AG09309 (cell line): ENCODE measurements around the gene PTPN18.

ENCODE experiments used
- DNase-seq: peaks from one replicate; pipeline ENCODE4 v3.0.0-alpha.2; 2010; ENCODE audit warnings: low read depth
- H3K4me3 ChIP-seq: 2 replicates; pipeline ENCODE4 v1.5.1; 2011; ENCODE audit warnings: mild to moderate bottlenecking, low read depth, low read length, moderate library complexity; ENCODE audit not compliant: control insufficient read depth
- TF ChIP-seq, protein P1 (sequence below): IDR thresholded peaks from 2 replicates; pipeline ENCODE4 v1.5.1; 2011; ENCODE audit warnings: mild to moderate bottlenecking, low read depth, low read length, inconsistent platforms; ENCODE audit not compliant: insufficient read depth, control insufficient read depth; ENCODE audit errors: missing control alignments

PTPN18 gene

DNA sequence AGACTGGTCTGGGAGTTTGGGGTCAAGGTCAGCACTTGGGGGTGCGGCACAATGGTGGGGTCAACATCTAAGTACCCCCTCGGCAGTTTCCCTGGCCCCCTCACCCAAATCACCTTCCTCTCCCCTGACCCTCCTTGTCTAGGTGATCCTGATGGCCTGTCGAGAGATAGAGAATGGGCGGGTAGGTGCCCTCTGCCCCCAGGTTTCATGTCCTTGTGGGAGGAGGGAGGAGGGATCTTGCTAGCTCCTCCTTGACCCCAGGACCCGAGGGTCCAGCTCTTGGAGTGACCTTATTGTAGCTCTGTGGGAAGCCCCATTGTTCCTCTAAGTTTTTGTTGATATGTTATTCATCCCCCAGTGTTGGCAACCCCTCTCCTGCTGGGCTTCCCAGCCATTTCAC is 3.6 kb downstream of the PTPN18 start:
- TF ChIP-seq, protein P1, sequence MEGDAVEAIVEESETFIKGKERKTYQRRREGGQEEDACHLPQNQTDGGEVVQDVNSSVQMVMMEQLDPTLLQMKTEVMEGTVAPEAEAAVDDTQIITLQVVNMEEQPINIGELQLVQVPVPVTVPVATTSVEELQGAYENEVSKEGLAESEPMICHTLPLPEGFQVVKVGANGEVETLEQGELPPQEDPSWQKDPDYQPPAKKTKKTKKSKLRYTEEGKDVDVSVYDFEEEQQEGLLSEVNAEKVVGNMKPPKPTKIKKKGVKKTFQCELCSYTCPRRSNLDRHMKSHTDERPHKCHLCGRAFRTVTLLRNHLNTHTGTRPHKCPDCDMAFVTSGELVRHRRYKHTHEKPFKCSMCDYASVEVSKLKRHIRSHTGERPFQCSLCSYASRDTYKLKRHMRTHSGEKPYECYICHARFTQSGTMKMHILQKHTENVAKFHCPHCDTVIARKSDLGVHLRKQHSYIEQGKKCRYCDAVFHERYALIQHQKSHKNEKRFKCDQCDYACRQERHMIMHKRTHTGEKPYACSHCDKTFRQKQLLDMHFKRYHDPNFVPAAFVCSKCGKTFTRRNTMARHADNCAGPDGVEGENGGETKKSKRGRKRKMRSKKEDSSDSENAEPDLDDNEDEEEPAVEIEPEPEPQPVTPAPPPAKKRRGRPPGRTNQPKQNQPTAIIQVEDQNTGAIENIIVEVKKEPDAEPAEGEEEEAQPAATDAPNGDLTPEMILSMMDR: no peak
- no peak for DNase-seq
- H3K4me3 ChIP-seq: no peak overlapping the region

DNA sequence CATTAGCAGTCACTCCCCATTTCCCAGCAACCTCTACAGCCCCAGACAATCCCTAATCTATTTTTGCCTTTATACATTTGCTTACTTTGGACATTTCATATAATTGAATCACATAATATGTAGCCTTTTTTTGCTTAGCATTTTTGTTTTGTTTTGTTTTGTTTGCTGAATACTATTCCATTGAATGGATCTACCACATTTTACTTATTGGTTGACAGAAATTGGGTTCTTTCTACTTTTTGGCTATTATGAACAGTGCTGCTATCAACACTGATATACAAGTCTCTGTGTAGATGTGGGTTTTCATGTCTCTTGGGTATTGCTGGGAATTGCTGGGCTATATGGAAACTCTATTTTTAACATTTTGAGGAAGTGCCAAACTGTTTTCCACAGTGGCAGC is 7.6 kb downstream of the PTPN18 start:
- H3K4me3 ChIP-seq: no peak overlapping the region
- TF ChIP-seq, protein P1: no peak
- DNase-seq: no peak

DNA sequence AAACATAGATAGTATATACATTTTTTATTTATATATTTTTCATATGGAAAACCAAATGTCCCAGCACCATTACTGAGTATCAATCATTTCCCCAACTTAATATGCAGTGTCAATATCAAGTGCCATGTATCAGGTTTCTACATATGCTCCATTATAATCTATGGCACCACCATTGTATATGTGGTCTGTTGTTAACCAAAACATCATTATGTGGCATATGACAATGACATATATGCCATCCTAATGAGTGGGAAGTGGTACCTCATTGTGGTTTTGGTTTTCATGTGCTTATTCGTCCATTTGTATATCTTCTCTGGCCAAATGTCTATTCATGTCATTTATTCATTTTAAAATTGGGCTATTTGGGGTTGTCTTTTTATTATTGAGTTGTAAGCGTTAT is 9.2 kb downstream of the PTPN18 start:
- no peak overlapping the region for H3K4me3 ChIP-seq
- DNase-seq: no peak
- TF ChIP-seq, protein P1: no peak

DNA sequence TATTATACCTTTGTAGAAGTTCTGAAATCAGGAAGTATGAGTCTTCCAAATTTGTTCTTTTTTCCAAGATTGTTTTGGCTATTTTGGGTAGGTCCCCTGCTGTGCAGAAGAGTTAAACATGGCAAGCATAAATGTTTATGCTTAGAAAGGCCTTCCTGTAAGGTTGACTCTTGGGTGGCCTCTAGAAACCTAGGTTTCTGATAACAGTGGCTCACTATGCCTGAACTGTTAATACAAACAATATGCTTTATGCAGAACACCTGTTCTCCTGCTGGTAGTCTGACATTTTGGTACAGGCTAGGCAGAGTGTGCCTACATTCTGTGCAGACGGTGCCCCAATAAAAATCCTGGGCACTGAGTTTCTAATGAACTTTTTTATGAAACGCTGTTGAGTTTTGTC is 10.1 kb downstream of the PTPN18 start:
- H3K4me3 ChIP-seq: no peak overlapping the region
- DNase-seq: no peak
- TF ChIP-seq, protein P1: no peak

DNA sequence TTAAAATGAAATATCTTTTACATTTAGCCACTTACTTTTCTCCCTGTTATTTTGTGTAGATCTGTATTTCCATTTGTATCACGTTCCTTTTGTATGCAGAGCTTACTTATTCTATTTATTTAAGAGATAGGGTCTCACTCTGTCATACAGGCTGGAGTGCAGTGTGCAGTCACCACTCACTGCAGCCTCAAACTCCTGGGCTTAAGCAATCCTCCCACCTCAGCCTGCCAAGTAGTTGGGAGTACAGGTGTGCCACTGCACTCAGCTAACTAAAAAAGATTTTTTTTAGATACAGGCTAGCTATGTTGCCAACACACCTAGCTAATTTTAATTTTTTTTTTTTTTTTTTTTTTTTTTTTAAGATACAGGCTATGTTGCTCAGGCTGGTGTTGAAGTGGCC is 10.9 kb downstream of the PTPN18 start:
- no peak overlapping the region for H3K4me3 ChIP-seq
- TF ChIP-seq, protein P1: no peak
- no peak for DNase-seq

DNA sequence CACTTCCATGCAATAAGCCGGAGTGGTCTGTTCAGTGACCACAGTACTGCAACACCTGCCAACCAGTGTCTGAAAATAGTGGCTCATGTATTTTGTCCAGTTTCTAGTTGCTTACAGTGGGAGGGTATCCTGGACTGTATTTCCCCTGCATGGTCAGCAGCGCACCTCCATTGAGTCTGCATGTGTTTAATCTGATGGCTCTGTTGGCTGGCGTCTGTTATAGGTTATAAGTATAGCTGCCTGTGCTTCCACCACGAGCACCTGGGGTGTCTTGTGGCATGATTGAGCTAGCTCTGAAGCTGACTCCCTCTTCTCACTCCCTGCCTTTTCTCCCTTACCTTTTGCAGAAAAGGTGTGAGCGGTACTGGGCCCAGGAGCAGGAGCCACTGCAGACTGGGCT is 12.9 kb downstream of the PTPN18 start:
- TF ChIP-seq, protein P1: no peak
- DNase-seq: no peak
- H3K4me3 ChIP-seq: no peak overlapping the region
